CD14-positive monocyte (primary cell): Measurements from ENCODE around the gene IFT57. TPM values are rescaled to one million over a fixed set of nuclear protein-coding genes. Genes with fewer than 3 reads are reported as not detected.

Experiments
- DNase-seq, 3 donors: peaks; one replicate each; pipeline ENCODE4 v3.0.0-alpha.2; 2011 to 2022
- H2AFZ ChIP-seq: 2 replicates; pipeline ENCODE4 v1.6.0; 2012; ENCODE audit warnings: mild to moderate bottlenecking, low read depth, low read length, inconsistent platforms; ENCODE audit not compliant: insufficient read depth, poor library complexity, severe bottlenecking
- H3K27ac ChIP-seq, 2 donors: 1 replicate in 1 of 2; 2 replicates in 1 of 2; pipeline ENCODE4 v1.5.1; 2012 to 2013; ENCODE audit warnings: low read length in 2 of 2, control low read depth in 1 of 2, inconsistent platforms in 1 of 2, low read depth in 1 of 2, mild to moderate bottlenecking in 1 of 2
- H3K27me3 ChIP-seq, 2 donors: one replicate each; pipeline versions ENCODE4 v1.6.0 to v1.6.1; 2011 to 2013; ENCODE audit warnings: low read length in 2 of 2; ENCODE audit not compliant: control insufficient read depth in 2 of 2, insufficient read depth in 2 of 2
- H3K36me3 ChIP-seq, 2 donors: replicated peaks in 1 of 2; 1 replicate in 1 of 2; 2 replicates in 1 of 2; pipeline versions ENCODE4 v1.5.1 to v1.6.1; 2012 to 2013; ENCODE audit warnings: low read length in 2 of 2, control low read depth in 1 of 2, inconsistent platforms in 1 of 2, mild to moderate bottlenecking in 1 of 2; ENCODE audit not compliant: insufficient read depth in 2 of 2, control insufficient read depth in 1 of 2
- H3K4me1 ChIP-seq, 2 donors: 1 replicate in 1 of 2; 2 replicates in 1 of 2; pipeline versions ENCODE4 v1.5.1 to v1.6.1; 2012 to 2013; ENCODE audit warnings: low read length in 2 of 2, control low read depth in 1 of 2, inconsistent platforms in 1 of 2, mild to moderate bottlenecking in 1 of 2, moderate library complexity in 1 of 2; ENCODE audit not compliant: insufficient read depth in 2 of 2, control insufficient read depth in 1 of 2
- H3K4me2 ChIP-seq: replicated peaks from 2 replicates; pipeline ENCODE3; 2012; ENCODE audit warnings: low read length, moderate library complexity, mild to moderate bottlenecking; ENCODE audit not compliant: poor library complexity, severe bottlenecking; ENCODE audit errors: extremely low read depth
- H3K4me3 ChIP-seq, 3 experiments: fragments of 200-600 bp in 1 of 3; sonication (generic) in 1 of 3; replicated peaks in 1 of 3; 1 replicate in 2 of 3; 2 replicates in 1 of 3; pipeline ENCODE4 v1.5.1; 2011 to 2013; ENCODE audit warnings: low read length in 3 of 3, mild to moderate bottlenecking in 3 of 3, control low read depth in 2 of 3, low read depth in 2 of 3, inconsistent platforms in 1 of 3, moderate library complexity in 1 of 3
- H3K79me2 ChIP-seq: 2 replicates; pipeline ENCODE4 v1.6.0; 2012; ENCODE audit warnings: mild to moderate bottlenecking, control low read depth, inconsistent platforms, low read length, moderate library complexity; ENCODE audit not compliant: insufficient read depth
- H3K9ac ChIP-seq: 2 replicates; pipeline ENCODE4 v1.6.0; 2017; ENCODE audit warnings: low read length, mild to moderate bottlenecking; ENCODE audit not compliant: insufficient read depth, poor library complexity, severe bottlenecking
- H3K9me3 ChIP-seq, 2 donors: replicated peaks in 1 of 2; 1 replicate in 1 of 2; 2 replicates in 1 of 2; pipeline versions ENCODE4 v1.5.1 to v1.6.1; 2012 to 2013; ENCODE audit warnings: low read length in 2 of 2, control low read depth in 1 of 2; ENCODE audit not compliant: control insufficient read depth in 1 of 2, insufficient read depth in 1 of 2
- H4K20me1 ChIP-seq: 2 replicates; pipeline ENCODE4 v1.6.0; 2012; ENCODE audit warnings: mild to moderate bottlenecking, low read length, control low read depth, moderate library complexity; ENCODE audit not compliant: insufficient read depth
- H3K27ac Mint-ChIP-seq, 7 donors: one replicate each; pipeline ENCODE4 v1.8.0; 2020; ENCODE audit warnings: mild to moderate bottlenecking in 7 of 7, mixed read lengths in 7 of 7, moderate library complexity in 6 of 7, inconsistent platforms in 2 of 7
- H3K27me3 Mint-ChIP-seq, 3 donors: one replicate each; pipeline ENCODE4 v1.8.0; 2021 to 2022; ENCODE audit warnings: low read depth in 3 of 3, mild to moderate bottlenecking in 3 of 3, mixed read lengths in 3 of 3, moderate library complexity in 3 of 3, inconsistent platforms in 1 of 3
- H3K36me3 Mint-ChIP-seq, 2 donors: one replicate each; pipeline ENCODE4 v1.8.0; 2020; ENCODE audit warnings: mixed read lengths in 2 of 2, inconsistent platforms in 1 of 2, mild to moderate bottlenecking in 1 of 2
- H3K4me1 Mint-ChIP-seq: one replicate; pipeline ENCODE4 v1.8.0; 2020; ENCODE audit warnings: mild to moderate bottlenecking, mixed read lengths
- H3K4me3 Mint-ChIP-seq, 2 donors: one replicate each; pipeline ENCODE4 v1.8.0; 2020; ENCODE audit warnings: mild to moderate bottlenecking in 2 of 2, mixed read lengths in 2 of 2, moderate library complexity in 1 of 2
- H3K9me3 Mint-ChIP-seq, 7 donors: one replicate each; pipeline ENCODE4 v1.8.0; 2020 to 2022; ENCODE audit warnings: mixed read lengths in 7 of 7, mild to moderate bottlenecking in 6 of 7, moderate library complexity in 6 of 7, inconsistent platforms in 2 of 7
- WGBS: methylation state at CpG from one replicate; pipeline ENCODE4 v1.1.5; 2013; ENCODE audit warnings: missing lambda C conversion rate; ENCODE audit not compliant: insufficient coverage; 5-methylcytosine and 5-hydroxymethylcytosine counted together
- intact Hi-C, 2 donors: fragments of 100-400 bp; cut with micrococcal nuclease; formaldehyde crosslinking; loops; one replicate each; pipeline versions ENCODE4 v1.15.0 to v1.15.1; 2023
- polyA plus RNA-seq, 3 donors: library from polyadenylated mRNA; depleted of rRNA in 1 of 3; unstranded in 2 of 3; stranded (reverse) in 1 of 3; fragments of 300-500 nt in 2 of 3; fragments of >200 nt in 1 of 3; fragmentation: Illumina TruSeq in 2 of 3; gene quantifications; 1 replicate in 2 of 3; 2 replicates in 1 of 3; pipeline ENCODE4 v1.2.3, GENCODE V29; 2012 to 2021
- TF ChIP-seq, protein P1 (sequence below): fragments of 200-600 bp; IDR thresholded peaks from one replicate; pipeline ENCODE4 v1.8.0; 2022; ENCODE audit warnings: antibody characterized with exemption, mild to moderate bottlenecking

The IFT57 gene
- polyA plus RNA-seq, 3 donors = 4.9 to 22.9 (median 15.1) TPM

DNA sequence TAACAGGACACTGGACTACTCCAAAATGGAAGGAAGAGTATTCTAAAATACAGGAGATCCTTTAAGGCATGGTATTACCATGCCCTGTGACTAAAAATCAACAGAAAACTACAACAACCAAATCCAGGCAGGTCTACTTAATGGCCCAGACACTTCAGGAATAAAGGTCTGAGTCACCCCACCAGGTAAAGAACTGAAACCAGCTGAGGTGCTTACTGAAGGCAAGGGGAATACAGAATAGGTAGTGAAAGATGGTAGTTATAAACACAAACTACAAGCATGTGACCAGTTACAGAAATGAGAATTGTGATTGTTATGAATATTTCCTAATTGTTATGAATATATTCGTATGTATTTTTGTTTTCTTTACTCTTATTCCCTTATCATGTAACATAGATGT is 13.4 kb downstream of the IFT57 start:
- no peaks in the 10 kb centered on the region for H3K4me1 ChIP-seq
- H3K27ac ChIP-seq = no peak overlapping the region
- Mint-ChIP-seq H3K27ac (no peak overlapping the region), H3K36me3 (peaks cover 37 to 38% of the 10 kb centered on the region in 2 donors), H3K4me1 (no peaks in the 10 kb centered on the region), H3K4me3 (no peak overlapping the region), H3K27me3 (no peaks in the 10 kb centered on the region), H3K9me3 (peaks cover 0 to 2% (median 0%) of the 10 kb centered on the region in 7 donors)
- no CpG with 5 or more reads among the region's 1 CpG for WGBS
- H3K9me3 ChIP-seq = no peaks in the 10 kb centered on the region
- H3K79me2 ChIP-seq = no peaks in the 10 kb centered on the region
- H3K9ac ChIP-seq = no peak overlapping the region
- H3K27me3 ChIP-seq = no peaks in the 10 kb centered on the region
- H2AFZ ChIP-seq = no peak overlapping the region
- DNase-seq = no peak
- H3K36me3 ChIP-seq = peaks cover 6 to 14% of the 10 kb centered on the region in 2 donors
- TF ChIP-seq, protein P1, sequence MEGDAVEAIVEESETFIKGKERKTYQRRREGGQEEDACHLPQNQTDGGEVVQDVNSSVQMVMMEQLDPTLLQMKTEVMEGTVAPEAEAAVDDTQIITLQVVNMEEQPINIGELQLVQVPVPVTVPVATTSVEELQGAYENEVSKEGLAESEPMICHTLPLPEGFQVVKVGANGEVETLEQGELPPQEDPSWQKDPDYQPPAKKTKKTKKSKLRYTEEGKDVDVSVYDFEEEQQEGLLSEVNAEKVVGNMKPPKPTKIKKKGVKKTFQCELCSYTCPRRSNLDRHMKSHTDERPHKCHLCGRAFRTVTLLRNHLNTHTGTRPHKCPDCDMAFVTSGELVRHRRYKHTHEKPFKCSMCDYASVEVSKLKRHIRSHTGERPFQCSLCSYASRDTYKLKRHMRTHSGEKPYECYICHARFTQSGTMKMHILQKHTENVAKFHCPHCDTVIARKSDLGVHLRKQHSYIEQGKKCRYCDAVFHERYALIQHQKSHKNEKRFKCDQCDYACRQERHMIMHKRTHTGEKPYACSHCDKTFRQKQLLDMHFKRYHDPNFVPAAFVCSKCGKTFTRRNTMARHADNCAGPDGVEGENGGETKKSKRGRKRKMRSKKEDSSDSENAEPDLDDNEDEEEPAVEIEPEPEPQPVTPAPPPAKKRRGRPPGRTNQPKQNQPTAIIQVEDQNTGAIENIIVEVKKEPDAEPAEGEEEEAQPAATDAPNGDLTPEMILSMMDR = no peak
- H4K20me1 ChIP-seq = no peaks in the 10 kb centered on the region
- no peak overlapping the region for H3K4me2 ChIP-seq
- H3K4me3 ChIP-seq = no peak overlapping the region
- intact Hi-C loops = no loop called here

DNA sequence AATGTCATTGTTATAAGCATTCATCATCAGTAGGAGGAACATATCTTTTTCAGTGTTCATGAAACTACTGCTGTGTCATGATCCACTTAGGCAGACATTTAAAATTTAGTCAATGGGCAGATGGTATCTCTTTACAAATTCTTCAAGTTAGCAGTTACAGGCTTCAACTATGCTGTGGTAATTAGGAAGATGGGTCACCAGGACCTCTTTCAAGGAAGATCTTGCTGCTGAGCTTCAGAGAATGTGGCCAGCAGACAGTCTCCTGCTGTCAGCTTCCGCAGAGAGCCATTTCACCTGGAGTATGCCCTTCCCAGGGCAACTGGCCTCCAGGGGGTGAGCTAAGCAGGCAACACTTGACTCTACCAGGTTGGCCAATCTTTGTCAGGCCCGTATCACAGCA is 19.4 kb downstream of the IFT57 start:
- WGBS = 95% methylated on average over 2 of the region's 2 CpGs
- no peaks in the 10 kb centered on the region for H3K27me3 ChIP-seq
- Mint-ChIP-seq H3K36me3 (peaks cover 12 to 28% of the 10 kb centered on the region in 2 donors), H3K27me3 (no peaks in the 10 kb centered on the region), H3K4me1 (no peaks in the 10 kb centered on the region), H3K4me3 (no peak overlapping the region), H3K9me3 (peaks cover 0 to 2% (median 0%) of the 10 kb centered on the region in 7 donors), H3K27ac (no peak overlapping the region)
- H3K36me3 ChIP-seq = no peaks in the 10 kb centered on the region
- no peaks in the 10 kb centered on the region for H3K79me2 ChIP-seq
- TF ChIP-seq, protein P1 = no peak
- H3K27ac ChIP-seq = no peak overlapping the region
- DNase-seq = no peak
- H3K4me3 ChIP-seq = no peak overlapping the region
- H3K9me3 ChIP-seq = no peaks in the 10 kb centered on the region
- intact Hi-C loops = no loop called here
- no peaks in the 10 kb centered on the region for H3K4me1 ChIP-seq
- H3K4me2 ChIP-seq = no peak overlapping the region
- no peaks in the 10 kb centered on the region for H4K20me1 ChIP-seq
- H2AFZ ChIP-seq = no peak overlapping the region
- no peak overlapping the region for H3K9ac ChIP-seq
